ENCODE data around the gene ATP8A2.

Gene ATP8A2

GRCh38 chr13:25981060-25981459, 609.3 kb downstream of the ATP8A2 start:
- no peak for FAIRE-seq

- no peak for FAIRE-seq
Measured at GRCh38 chr13:25982907-25983306, 611.1 kb downstream of the ATP8A2 start.

GRCh38 chr13:25987987-25988386, 616.2 kb downstream of the ATP8A2 start:
- FAIRE-seq, result no peak

GRCh38 chr13:25988661-25989060, 616.9 kb downstream of the ATP8A2 start:
- FAIRE-seq, result no peak

- FAIRE-seq, result no peak
Measured at GRCh38 chr13:25990801-25991200, 619.0 kb downstream of the ATP8A2 start.

GRCh38 chr13:25992076-25992475, 620.3 kb downstream of the ATP8A2 start:
- no peak for FAIRE-seq

GRCh38 chr13:26007261-26008125, 635.7 kb downstream of the ATP8A2 start:
- FAIRE-seq, result no peak

- no peak for FAIRE-seq
Measured at GRCh38 chr13:26010487-26011207, 638.9 kb downstream of the ATP8A2 start.

GRCh38 chr13:26011208-26011573, 639.4 kb downstream of the ATP8A2 start:
- no peak for FAIRE-seq

- no peak for FAIRE-seq
Measured at GRCh38 chr13:26011996-26012821, 640.4 kb downstream of the ATP8A2 start.

- FAIRE-seq, result no peak
Measured at GRCh38 chr13:26012995-26013394, 641.2 kb downstream of the ATP8A2 start.

- no peak for FAIRE-seq
Measured at GRCh38 chr13:26015271-26016125, 643.7 kb downstream of the ATP8A2 start.

GRCh38 chr13:26016189-26016588, 644.4 kb downstream of the ATP8A2 start:
- FAIRE-seq, result no peak

GRCh38 chr13:26017196-26017921, 645.6 kb downstream of the ATP8A2 start:
- FAIRE-seq, result no peak

- no peak for FAIRE-seq
Measured at GRCh38 chr13:26017932-26018665, 646.3 kb downstream of the ATP8A2 start.

- no peak for FAIRE-seq
Measured at GRCh38 chr13:26019251-26019650, 647.5 kb downstream of the ATP8A2 start.

- FAIRE-seq, result no peak
Measured at GRCh38 chr13:26019881-26020870, 648.4 kb downstream of the ATP8A2 start.

GRCh38 chr13:26020891-26021290, 649.1 kb downstream of the ATP8A2 start:
- no peak for FAIRE-seq

- no peak for FAIRE-seq
Measured at GRCh38 chr13:26021516-26021915, 649.7 kb downstream of the ATP8A2 start.

- FAIRE-seq, result no peak
Measured at GRCh38 chr13:26021956-26022355, 650.2 kb downstream of the ATP8A2 start.

Data from G401.6 (cell line).